Type B pancreatic cell (in vitro differentiated cells): ENCODE data around the gene MACO1. TPM values are rescaled to one million over a fixed set of nuclear protein-coding genes. Genes with fewer than 3 reads are reported as not detected.
"Not testable (repeated sequence)": the region's sequence is repeated elsewhere in the genome, so short reads cannot be mapped to it uniquely, and the experiment has no call there.

Experiments used
- DNase-seq: peaks from one replicate; pipeline ENCODE4 v3.0.0; 2021; ENCODE audit warnings: mixed read lengths; ENCODE audit not compliant: unreplicated experiment; ENCODE audit errors: extremely low spot score
- H3K27ac Mint-ChIP-seq: 2 replicates; pipeline ENCODE4 v1.8.0; 2021; ENCODE audit warnings: mild to moderate bottlenecking, mixed read lengths
- H3K27me3 Mint-ChIP-seq: 2 replicates; pipeline ENCODE4 v1.8.0; 2021; ENCODE audit warnings: mixed read lengths
- H3K36me3 Mint-ChIP-seq: 2 replicates; pipeline ENCODE4 v1.8.0; 2021; ENCODE audit warnings: mixed read lengths
- H3K4me1 Mint-ChIP-seq: one replicate; pipeline ENCODE4 v1.8.0; 2021; ENCODE audit warnings: mixed read lengths; ENCODE audit not compliant: unreplicated experiment
- H3K4me3 Mint-ChIP-seq: 2 replicates; pipeline ENCODE4 v1.8.0; 2021; ENCODE audit warnings: mild to moderate bottlenecking, mixed read lengths
- H3K9me3 Mint-ChIP-seq: 2 replicates; pipeline ENCODE4 v1.8.0; 2021; ENCODE audit warnings: mixed read lengths
- CTCF ChIP-seq: fragments of 200-600 bp; sonication (generic); conservative IDR thresholded peaks from 2 replicates; pipeline ENCODE4 v1.5.0; 2021; ENCODE audit warnings: antibody characterized with exemption, mild to moderate bottlenecking
- total RNA-seq: library from RNA; stranded (reverse); gene quantifications from 2 replicates; pipeline ENCODE4 v1.2.1, GENCODE V29; 2021; ENCODE audit warnings: low replicate concordance

MACO1 gene
- total RNA-seq, 1 donor from 2014 or later, result 22.0 TPM

GRCh38 chr1:25402947-25403803 lies 27.5 kb upstream of the MACO1 start:
- not testable (repeated sequence) for H3K4me1 Mint-ChIP-seq, H3K9me3 Mint-ChIP-seq, H3K4me3 Mint-ChIP-seq, H3K27ac Mint-ChIP-seq, H3K36me3 Mint-ChIP-seq, DNase-seq
- peaks cover 33% of the 10 kb centered on the region for H3K27me3 Mint-ChIP-seq
- TF ChIP-seq CTCF, result peak; percentile 60

GRCh38 chr1:25405731-25406305 lies 24.9 kb upstream of the MACO1 start:
- H3K4me3 Mint-ChIP-seq, H3K36me3 Mint-ChIP-seq, DNase-seq, H3K9me3 Mint-ChIP-seq, H3K27ac Mint-ChIP-seq, H3K4me1 Mint-ChIP-seq: not testable (repeated sequence)
- H3K27me3 Mint-ChIP-seq, result peaks cover 23% of the 10 kb centered on the region

- H3K36me3 Mint-ChIP-seq, H3K27ac Mint-ChIP-seq, DNase-seq, H3K4me3 Mint-ChIP-seq, H3K9me3 Mint-ChIP-seq, H3K4me1 Mint-ChIP-seq, H3K27me3 Mint-ChIP-seq: not testable (repeated sequence)
Observed at GRCh38 chr1:25409641-25410427, 20.9 kb upstream of the MACO1 start.

GRCh38 chr1:25412872-25413623 lies 17.6 kb upstream of the MACO1 start:
- H3K9me3 Mint-ChIP-seq, H3K4me1 Mint-ChIP-seq, H3K4me3 Mint-ChIP-seq, H3K27me3 Mint-ChIP-seq, DNase-seq, H3K36me3 Mint-ChIP-seq, H3K27ac Mint-ChIP-seq: not testable (repeated sequence)

- not testable (repeated sequence) for H3K36me3 Mint-ChIP-seq, H3K4me3 Mint-ChIP-seq, H3K4me1 Mint-ChIP-seq
Observed at GRCh38 chr1:25414157-25414556, 16.5 kb upstream of the MACO1 start.

GRCh38 chr1:25414578-25414977 lies 16.1 kb upstream of the MACO1 start:
- not testable (repeated sequence) for H3K36me3 Mint-ChIP-seq, DNase-seq, H3K27ac Mint-ChIP-seq, H3K27me3 Mint-ChIP-seq, H3K4me1 Mint-ChIP-seq, H3K9me3 Mint-ChIP-seq, H3K4me3 Mint-ChIP-seq

More at GRCh38 chr1:25414157-25414556, 16.5 kb upstream of the MACO1 start:
- not testable (repeated sequence) for H3K27ac Mint-ChIP-seq, H3K9me3 Mint-ChIP-seq, DNase-seq, H3K27me3 Mint-ChIP-seq

GRCh38 chr1:25417280-25417679 lies 13.4 kb upstream of the MACO1 start:
- H3K4me3 Mint-ChIP-seq, H3K36me3 Mint-ChIP-seq, DNase-seq, H3K27ac Mint-ChIP-seq, H3K27me3 Mint-ChIP-seq, H3K9me3 Mint-ChIP-seq, H3K4me1 Mint-ChIP-seq: not testable (repeated sequence)

- H3K36me3 Mint-ChIP-seq, H3K27me3 Mint-ChIP-seq, DNase-seq, H3K4me3 Mint-ChIP-seq, H3K27ac Mint-ChIP-seq, H3K9me3 Mint-ChIP-seq, H3K4me1 Mint-ChIP-seq: not testable (repeated sequence)
Observed at GRCh38 chr1:25419339-25419738, 11.4 kb upstream of the MACO1 start.

- H3K27me3 Mint-ChIP-seq, H3K4me1 Mint-ChIP-seq, DNase-seq, H3K9me3 Mint-ChIP-seq, H3K4me3 Mint-ChIP-seq, H3K36me3 Mint-ChIP-seq, H3K27ac Mint-ChIP-seq: not testable (repeated sequence)
Observed at GRCh38 chr1:25420715-25421114, 10.0 kb upstream of the MACO1 start, which contains the start of gene RHCE. RHCE (minus strand) TSS chr1:25420825; CDS start chr1:25420786, 39 bp downstream.

GRCh38 chr1:25423206-25423605 lies 7.5 kb upstream of the MACO1 start:
- not testable (repeated sequence) for H3K36me3 Mint-ChIP-seq, H3K27ac Mint-ChIP-seq, H3K4me3 Mint-ChIP-seq, H3K9me3 Mint-ChIP-seq, H3K27me3 Mint-ChIP-seq, DNase-seq, H3K4me1 Mint-ChIP-seq
